HG03159 (cell line): Measurements from ENCODE around the gene C10orf71.

Experiments used
- ATAC-seq: cut with Tn5 transposase; IDR thresholded peaks from one replicate; pipeline ENCODE4 v1.9.1; 2021; ENCODE audit warnings: mild to moderate bottlenecking, moderate library complexity; ENCODE audit not compliant: unreplicated experiment

C10orf71 gene

GRCh38 chr10:49273626-49274025, 25.3 kb upstream of the C10orf71 start:
- no peak for ATAC-seq

- no peak for ATAC-seq
Measured at GRCh38 chr10:49274886-49275285, 24.1 kb upstream of the C10orf71 start.

GRCh38 chr10:49275896-49276295, 23.1 kb upstream of the C10orf71 start:
- no peak for ATAC-seq

- no peak for ATAC-seq
Measured at GRCh38 chr10:49276596-49276995, 22.4 kb upstream of the C10orf71 start.

GRCh38 chr10:49277973-49278372, 21.0 kb upstream of the C10orf71 start:
- no peak for ATAC-seq

- no peak for ATAC-seq
Measured at GRCh38 chr10:49278497-49278981, 20.4 kb upstream of the C10orf71 start.

- no peak for ATAC-seq
Measured at GRCh38 chr10:49279015-49279880, 19.7 kb upstream of the C10orf71 start.

GRCh38 chr10:49280001-49280408, 19.0 kb upstream of the C10orf71 start:
- ATAC-seq, result no peak

- ATAC-seq, result no peak
Measured at GRCh38 chr10:49281461-49281860, 17.5 kb upstream of the C10orf71 start.

- no peak for ATAC-seq
Measured at GRCh38 chr10:49282306-49282705, 16.7 kb upstream of the C10orf71 start.

- no peak for ATAC-seq
Measured at GRCh38 chr10:49282879-49283341, 16.1 kb upstream of the C10orf71 start.

- no peak for ATAC-seq
Measured at GRCh38 chr10:49283491-49283890, 15.5 kb upstream of the C10orf71 start.

- no peak for ATAC-seq
Measured at GRCh38 chr10:49284356-49284755, 14.6 kb upstream of the C10orf71 start.

GRCh38 chr10:49285232-49285631, 13.7 kb upstream of the C10orf71 start:
- no peak for ATAC-seq

- no peak for ATAC-seq
Measured at GRCh38 chr10:49286686-49287085, 12.3 kb upstream of the C10orf71 start.

GRCh38 chr10:49287689-49288340, 11.2 kb upstream of the C10orf71 start:
- ATAC-seq, result no peak

GRCh38 chr10:49288341-49289065, 10.5 kb upstream of the C10orf71 start:
- ATAC-seq, result no peak

GRCh38 chr10:49289480-49289879, 9.5 kb upstream of the C10orf71 start:
- ATAC-seq, result no peak

GRCh38 chr10:49290131-49290530, 8.8 kb upstream of the C10orf71 start:
- no peak for ATAC-seq

- no peak for ATAC-seq
Measured at GRCh38 chr10:49290607-49291006, 8.4 kb upstream of the C10orf71 start.

GRCh38 chr10:49292565-49293207, 6.3 kb upstream of the C10orf71 start:
- no peak for ATAC-seq
